ENCODE results near the gene FMN2.

DNA sequence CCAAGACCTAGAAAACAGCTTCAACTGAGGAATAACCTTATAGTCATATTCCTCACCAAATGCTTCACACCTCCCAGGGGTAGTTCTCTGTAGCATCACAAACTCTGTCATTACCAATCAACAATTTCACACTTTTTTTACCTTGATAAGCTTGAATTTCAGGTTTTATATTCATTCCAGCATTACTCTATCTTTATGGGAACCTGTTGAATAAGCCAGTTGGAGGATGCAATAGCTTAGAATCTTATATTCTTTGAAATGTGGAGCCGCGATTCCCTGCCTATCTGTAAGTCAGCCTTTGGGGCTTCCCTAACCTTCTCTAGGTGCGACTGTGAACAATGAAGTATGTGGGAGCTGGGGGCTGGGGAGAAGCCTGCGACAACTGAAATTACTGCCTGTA, 374.8 kb downstream of the FMN2 start:
- TF ChIP-seq CTCF (IDR thresholded peaks at IDR 0.05) (no peak), POLR2A (IDR thresholded peaks at IDR 0.05) (no peak)
